OCI-LY7 (cell line): ENCODE data around the gene TM4SF5. TPM values are rescaled to one million over a fixed set of nuclear protein-coding genes. Genes with fewer than 3 reads are reported as not detected.

ENCODE experiments used
- BruUV-seq: library from RNA; stranded (reverse); fragments of 400-500 nt; replicated peaks from 2 replicates; lab custom pipeline; 2021; lab: Mats Ljungman, UMichigan
- CTCF ChIA-PET: fragments of 300-600 bp; sonication (Branson Sonifier 250); formaldehyde crosslinking; loops from one replicate; lab custom pipeline; 2022; ENCODE audit warnings: antibody characterized with exemption; ENCODE audit not compliant: unreplicated experiment; lab: Charles Lee
- POLR2A ChIA-PET: fragments of 300-600 bp; sonication (Branson Sonifier 250); formaldehyde crosslinking; loops from one replicate; lab custom pipeline; 2022; ENCODE audit warnings: antibody characterized with exemption; lab: Charles Lee
- DNase-seq: peaks from one replicate; pipeline ENCODE4 v3.0.0-alpha.2; 2015; ENCODE audit warnings: low spot score
- H2AFZ ChIP-seq: fragments of 200-600 bp; sonication (generic), shearing (Covaris generic); 2 replicates; pipeline ENCODE4 v1.6.1; 2014; ENCODE audit warnings: mild to moderate bottlenecking, antibody characterized with exemption, low read length, moderate library complexity
- H3K27ac ChIP-seq: fragments of 200-600 bp; sonication (generic); 2 replicates; pipeline ENCODE4 v1.5.1; 2014; ENCODE audit warnings: mixed run types, low read depth, mild to moderate bottlenecking, moderate library complexity, low read length, inconsistent platforms; ENCODE audit not compliant: poor library complexity, severe bottlenecking
- H3K36me3 ChIP-seq: fragments of 200-600 bp; sonication (generic); 2 replicates; pipeline ENCODE4 v1.6.1; 2014; ENCODE audit warnings: mild to moderate bottlenecking, antibody characterized with exemption, low read length, moderate library complexity, mixed read lengths; ENCODE audit not compliant: insufficient read depth
- H3K4me1 ChIP-seq: fragments of 200-600 bp; sonication (generic); 2 replicates; pipeline ENCODE4 v1.5.1; 2014; ENCODE audit warnings: mild to moderate bottlenecking, low read length; ENCODE audit not compliant: insufficient read depth, poor library complexity, severe bottlenecking
- H3K4me2 ChIP-seq: fragments of 200-600 bp; sonication (generic); 2 replicates; pipeline ENCODE4 v1.6.1; 2014; ENCODE audit warnings: mild to moderate bottlenecking, low read length
- H3K4me3 ChIP-seq: fragments of 200-600 bp; sonication (generic); 2 replicates; pipeline ENCODE4 v1.5.1; 2014; ENCODE audit warnings: mild to moderate bottlenecking, low read depth, low read length; ENCODE audit not compliant: poor library complexity, severe bottlenecking
- H3K79me2 ChIP-seq: fragments of 200-600 bp; sonication (generic); 2 replicates; pipeline ENCODE4 v1.6.1; 2016; ENCODE audit warnings: low read depth, mild to moderate bottlenecking, low read length, moderate library complexity, mixed read lengths; ENCODE audit not compliant: insufficient read depth
- H3K9me2 ChIP-seq: fragments of 200-600 bp; sonication (generic); 2 replicates; pipeline ENCODE4 v1.6.1; 2016; ENCODE audit warnings: mild to moderate bottlenecking, low read length, mixed read lengths; ENCODE audit not compliant: insufficient read depth
- H3K9me3 ChIP-seq: fragments of 200-600 bp; sonication (generic); 2 replicates; pipeline ENCODE4 v1.6.1; 2014; ENCODE audit warnings: mild to moderate bottlenecking, mixed run types, low read length, mixed read lengths
- H4K20me1 ChIP-seq: fragments of 200-600 bp; sonication (generic); 2 replicates; pipeline ENCODE4 v1.6.1; 2014; ENCODE audit warnings: mild to moderate bottlenecking, antibody characterized with exemption, low read length, moderate library complexity, mixed read lengths; ENCODE audit not compliant: insufficient read depth
- EZH2phosphoT487 ChIP-seq: fragments of 200-600 bp; sonication (generic); IDR thresholded peaks from 2 replicates; pipeline ENCODE4 v1.6.1; 2018; ENCODE audit warnings: low read depth, borderline replicate concordance, mild to moderate bottlenecking, mixed run types, antibody characterized with exemption, low read length, moderate library complexity, mixed read lengths
- intact Hi-C: fragments of 100-400 bp; cut with micrococcal nuclease; formaldehyde crosslinking; loops from one replicate; pipeline ENCODE4 v1.10.0; 2022; ENCODE audit not compliant: unreplicated experiment
- total RNA-seq, 2 experiments: library from RNA; depleted of rRNA in 1 of 2; stranded (reverse); fragments of >200 nt in 1 of 2; shearing (Covaris generic) in 1 of 2; gene quantifications; 2 replicates each; pipeline ENCODE4 v1.2.3, GENCODE V29; 2014 to 2022
- TF ChIP-seq, protein P1 (sequence below): fragments of 200-600 bp; sonication (generic); conservative IDR thresholded peaks from 2 replicates; pipeline ENCODE4 v1.5.1; 2014; ENCODE audit warnings: mild to moderate bottlenecking, antibody characterized with exemption, low read length, moderate library complexity, mixed read lengths

The TM4SF5 gene
- total RNA-seq, 2 experiments from 2014 or later, result not detected

DNA sequence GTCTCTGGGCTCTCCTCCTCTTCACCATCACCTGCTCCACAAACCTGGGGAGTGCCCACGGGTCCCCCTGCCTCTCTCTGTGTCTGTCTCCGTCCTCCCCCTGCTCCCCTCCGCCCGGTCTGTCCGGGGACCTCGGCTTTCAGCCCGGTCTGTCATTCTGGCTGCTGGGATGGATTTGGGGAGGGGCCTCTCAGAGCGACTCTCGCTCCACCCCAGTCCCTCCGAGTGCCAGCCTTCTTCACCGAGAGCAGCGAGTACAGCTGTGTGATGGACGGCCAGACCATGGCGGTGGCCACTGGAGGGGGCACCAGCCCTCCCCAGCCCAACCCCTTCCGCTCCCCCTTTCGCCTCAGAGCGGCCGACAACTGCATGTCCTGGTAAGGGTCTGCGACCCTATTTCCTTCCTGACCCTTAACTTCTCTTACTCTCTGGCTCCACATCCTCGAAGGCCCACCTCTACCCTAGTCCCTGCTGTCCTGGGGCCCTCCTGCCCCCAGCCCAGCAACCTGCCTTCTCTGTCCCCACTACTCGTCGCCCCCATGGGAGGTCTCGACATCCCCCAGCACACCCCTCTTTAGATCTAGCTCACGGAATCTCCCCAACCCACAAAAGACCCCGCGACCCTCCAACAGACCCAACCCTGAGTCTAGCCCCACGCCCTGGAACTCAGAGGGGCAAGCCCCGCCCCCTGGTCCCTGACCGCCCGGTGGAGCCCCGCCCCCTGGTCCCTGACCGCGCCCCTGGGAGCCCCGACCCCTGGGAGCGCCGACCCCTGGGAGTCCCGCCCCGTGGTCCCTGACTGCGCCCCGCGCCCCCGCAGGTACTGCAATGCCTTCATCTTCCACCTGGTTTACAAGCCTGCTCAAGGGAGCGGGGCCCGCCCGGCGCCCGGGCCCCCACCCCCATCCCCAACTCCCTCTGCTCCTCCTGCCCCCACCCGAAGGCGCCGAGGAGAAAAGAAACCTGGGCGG is 26.4 kb upstream of the TM4SF5 start:
- no TSS peak for BruUV-seq
- intact Hi-C loops, result no loop called here
- H3K79me2 ChIP-seq, result no peaks in the 10 kb centered on the region
- H3K4me3 ChIP-seq, result no peak overlapping the region
- DNase-seq, result no peak
- H3K9me2 ChIP-seq, result no peaks in the 10 kb centered on the region
- H2AFZ ChIP-seq, result no peak overlapping the region
- no peaks in the 10 kb centered on the region for H3K36me3 ChIP-seq
- TF ChIP-seq, protein P1, sequence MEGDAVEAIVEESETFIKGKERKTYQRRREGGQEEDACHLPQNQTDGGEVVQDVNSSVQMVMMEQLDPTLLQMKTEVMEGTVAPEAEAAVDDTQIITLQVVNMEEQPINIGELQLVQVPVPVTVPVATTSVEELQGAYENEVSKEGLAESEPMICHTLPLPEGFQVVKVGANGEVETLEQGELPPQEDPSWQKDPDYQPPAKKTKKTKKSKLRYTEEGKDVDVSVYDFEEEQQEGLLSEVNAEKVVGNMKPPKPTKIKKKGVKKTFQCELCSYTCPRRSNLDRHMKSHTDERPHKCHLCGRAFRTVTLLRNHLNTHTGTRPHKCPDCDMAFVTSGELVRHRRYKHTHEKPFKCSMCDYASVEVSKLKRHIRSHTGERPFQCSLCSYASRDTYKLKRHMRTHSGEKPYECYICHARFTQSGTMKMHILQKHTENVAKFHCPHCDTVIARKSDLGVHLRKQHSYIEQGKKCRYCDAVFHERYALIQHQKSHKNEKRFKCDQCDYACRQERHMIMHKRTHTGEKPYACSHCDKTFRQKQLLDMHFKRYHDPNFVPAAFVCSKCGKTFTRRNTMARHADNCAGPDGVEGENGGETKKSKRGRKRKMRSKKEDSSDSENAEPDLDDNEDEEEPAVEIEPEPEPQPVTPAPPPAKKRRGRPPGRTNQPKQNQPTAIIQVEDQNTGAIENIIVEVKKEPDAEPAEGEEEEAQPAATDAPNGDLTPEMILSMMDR, result no peak
- TF ChIP-seq EZH2phosphoT487, result no peak
- H3K9me3 ChIP-seq, result no peaks in the 10 kb centered on the region
- ChIA-PET POLR2A (no interaction called here), CTCF (no interaction called here)
- H4K20me1 ChIP-seq, result no peaks in the 10 kb centered on the region
- H3K27ac ChIP-seq, result no peak overlapping the region
- no peak overlapping the region for H3K4me2 ChIP-seq
- H3K4me1 ChIP-seq, result peaks cover 8% of the 10 kb centered on the region

DNA sequence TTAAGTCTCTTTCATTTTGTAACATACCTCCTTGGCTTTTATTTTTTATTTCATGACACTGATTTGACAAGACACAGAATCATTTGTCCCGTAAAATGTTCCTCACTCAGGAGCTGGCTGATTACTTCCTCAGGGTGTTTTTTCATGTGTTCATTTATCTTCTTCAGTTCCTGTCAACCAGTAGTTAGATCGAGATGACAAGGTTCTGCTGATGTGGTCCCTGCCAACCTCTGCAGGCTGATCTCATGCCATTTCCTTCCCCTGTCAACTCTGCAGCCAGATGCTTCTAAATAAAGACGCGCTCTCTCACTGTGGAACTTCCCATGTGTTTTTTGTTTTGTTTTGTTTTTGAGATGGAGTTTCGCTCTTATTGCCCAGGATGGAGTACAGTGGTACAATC is 23.8 kb upstream of the TM4SF5 start:
- ChIA-PET POLR2A (no interaction called here), CTCF (no interaction called here)
- intact Hi-C loops, result no loop called here
- Histone ChIP-seq H2AFZ (no peak overlapping the region; the same call in 1 of the 2 replicates), H3K4me2 (peak overlapping the region; percentile 18; the same call in 1 of the 2 replicates), H3K9me2 (no peaks in the 10 kb centered on the region), H3K79me2 (no peaks in the 10 kb centered on the region), H3K9me3 (no peaks in the 10 kb centered on the region), H3K27ac (no peak overlapping the region), H4K20me1 (no peaks in the 10 kb centered on the region), H3K4me1 (peaks cover 8% of the 10 kb centered on the region), H3K4me3 (no peak overlapping the region), H3K36me3 (no peaks in the 10 kb centered on the region)
- no peak for TF ChIP-seq EZH2phosphoT487
- TF ChIP-seq, protein P1, result no peak
- peak; percentile 29 for DNase-seq
- BruUV-seq, result no TSS peak

DNA sequence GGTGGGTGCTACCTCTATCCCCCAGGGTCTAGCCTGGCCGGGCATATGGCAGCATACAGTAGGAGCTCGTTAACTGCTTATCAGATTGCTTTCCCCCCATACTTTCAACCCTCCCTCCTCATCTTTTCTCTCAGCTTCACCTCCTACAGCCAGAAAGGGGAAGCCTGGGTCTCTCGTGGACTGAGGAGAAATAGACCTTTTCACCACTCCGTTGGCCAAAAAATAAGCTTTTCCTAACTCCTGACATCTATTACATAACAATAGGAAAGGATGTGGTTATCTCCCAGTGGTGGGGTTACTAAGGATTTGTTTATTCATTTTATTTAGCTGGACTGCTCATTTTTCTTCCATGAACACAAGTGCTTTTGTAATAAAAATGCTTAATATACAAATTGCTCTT is 23.0 kb upstream of the TM4SF5 start:
- intact Hi-C loops, result no loop called here
- H3K4me1 ChIP-seq, result peaks cover 8% of the 10 kb centered on the region
- no peak overlapping the region for H3K4me3 ChIP-seq
- BruUV-seq, result no TSS peak
- no peaks in the 10 kb centered on the region for H3K9me3 ChIP-seq
- H3K4me2 ChIP-seq, result no peak overlapping the region
- H3K36me3 ChIP-seq, result no peaks in the 10 kb centered on the region
- TF ChIP-seq EZH2phosphoT487, result no peak
- TF ChIP-seq, protein P1, result no peak
- H3K9me2 ChIP-seq, result no peaks in the 10 kb centered on the region
- no peak overlapping the region for H3K27ac ChIP-seq
- no peak for DNase-seq
- CTCF ChIA-PET, result no interaction called here
- no peaks in the 10 kb centered on the region for H4K20me1 ChIP-seq
- H3K79me2 ChIP-seq, result no peaks in the 10 kb centered on the region
- H2AFZ ChIP-seq, result no peak overlapping the region
- POLR2A ChIA-PET, result no interaction called here
